Caco-2 (cell line): ENCODE data around the gene GRHL3. TPM values are rescaled to one million over a fixed set of nuclear protein-coding genes. Genes with fewer than 3 reads are reported as not detected.
"Not testable (repeated sequence)": the region's sequence is repeated elsewhere in the genome, so short reads cannot be mapped to it uniquely, and the experiment has no call there.

ENCODE experiments used
- BruUV-seq: library from RNA; stranded (reverse); fragments of 400-500 nt; replicated peaks from 2 replicates; lab custom pipeline; 2021; lab: Mats Ljungman, UMichigan
- CTCF ChIA-PET: fragments of 300-600 bp; sonication (Branson Sonifier 250); formaldehyde crosslinking; loops from one replicate; lab custom pipeline; 2022; ENCODE audit warnings: antibody characterized with exemption; lab: Charles Lee
- POLR2A ChIA-PET: fragments of 300-600 bp; sonication (Branson Sonifier 250); formaldehyde crosslinking; loops from one replicate; lab custom pipeline; 2022; ENCODE audit warnings: antibody characterized with exemption; lab: Charles Lee
- DNase-seq, 2 experiments: peaks; one replicate each; pipeline versions ENCODE4 v3.0.0 to v3.0.0-alpha.2; 2020 to 2022
- H3K27me3 ChIP-seq: replicated peaks from 2 replicates; pipeline ENCODE4 v1.6.0; 2011; ENCODE audit warnings: low read length; ENCODE audit not compliant: control insufficient read depth, insufficient read depth
- H3K36me3 ChIP-seq: 2 replicates; pipeline ENCODE4 v1.5.1; 2011; ENCODE audit warnings: low read length; ENCODE audit not compliant: control insufficient read depth, insufficient read depth
- H3K4me1 ChIP-seq: fragments of 250-450 bp; sonication (Bioruptor Pico); 2 replicates; pipeline ENCODE4 v1.5.1; 2020; ENCODE audit warnings: mild to moderate bottlenecking
- H3K4me3 ChIP-seq: 2 replicates; pipeline ENCODE4 v1.5.1; 2011; ENCODE audit warnings: low read depth, mild to moderate bottlenecking, control low read depth, low read length
- H3K9me3 ChIP-seq: fragments of 250-450 bp; sonication (Bioruptor Pico); 2 replicates; pipeline ENCODE4 v1.5.1; 2020; ENCODE audit warnings: mild to moderate bottlenecking, moderate library complexity
- H3K27ac Mint-ChIP-seq: one replicate; pipeline ENCODE4 v1.8.0; 2022; ENCODE audit warnings: mixed read lengths; ENCODE audit not compliant: unreplicated experiment
- H3K27me3 Mint-ChIP-seq: one replicate; pipeline ENCODE4 v1.8.0; 2022; ENCODE audit warnings: mixed read lengths; ENCODE audit not compliant: insufficient read depth, unreplicated experiment
- H3K36me3 Mint-ChIP-seq: one replicate; pipeline ENCODE4 v1.8.0; 2022; ENCODE audit warnings: mild to moderate bottlenecking, mixed read lengths; ENCODE audit not compliant: insufficient read depth, unreplicated experiment
- H3K4me1 Mint-ChIP-seq: one replicate; pipeline ENCODE4 v1.8.0; 2022; ENCODE audit warnings: low read depth, mixed read lengths; ENCODE audit not compliant: unreplicated experiment
- H3K4me3 Mint-ChIP-seq: one replicate; pipeline ENCODE4 v1.8.0; 2022; ENCODE audit warnings: mild to moderate bottlenecking, moderate library complexity, mixed read lengths; ENCODE audit not compliant: unreplicated experiment
- H3K9me3 Mint-ChIP-seq: one replicate; pipeline ENCODE4 v1.8.0; 2022; ENCODE audit warnings: mixed read lengths; ENCODE audit not compliant: unreplicated experiment
- CTCF ChIP-seq, 2 experiments: fragments of 200-600 bp in 1 of 2; IDR thresholded peaks; 1 replicate in 1 of 2; 2 replicates in 1 of 2; pipeline versions ENCODE4 v1.5.1 to v1.8.0; 2011 to 2022; ENCODE audit warnings: antibody characterized with exemption in 1 of 2, control low read depth in 1 of 2, inconsistent platforms in 1 of 2, low read depth in 1 of 2, low read length in 1 of 2, mild to moderate bottlenecking in 1 of 2, moderate library complexity in 1 of 2; ENCODE audit not compliant: insufficient read depth in 1 of 2, severe bottlenecking in 1 of 2, unreplicated experiment in 1 of 2
- intact Hi-C: fragments of 100-400 bp; cut with micrococcal nuclease; formaldehyde crosslinking; loops from one replicate; pipeline ENCODE4 v1.10.0; 2022; ENCODE audit not compliant: unreplicated experiment
- total RNA-seq: library from RNA; stranded (reverse); gene quantifications from 2 replicates; pipeline ENCODE4 v1.2.3, GENCODE V29; 2022

The GRHL3 gene
- total RNA-seq, 1 experiment from 2014 or later, result 2.3 TPM

GRCh38 chr1:24285231-24285630 lies 33.9 kb upstream of the GRHL3 start:
- H3K9me3 Mint-ChIP-seq, result no peaks in the 10 kb centered on the region
- no TSS peak for BruUV-seq

GRCh38 chr1:24286246-24287010 lies 32.7 kb upstream of the GRHL3 start:
- no peaks in the 10 kb centered on the region for H3K4me1 Mint-ChIP-seq
- no TSS peak for BruUV-seq
- Histone ChIP-seq H3K4me1 (no peaks in the 10 kb centered on the region), H3K9me3 (no peaks in the 10 kb centered on the region), H3K4me3 (no peak overlapping the region), H3K27me3 (no peaks in the 10 kb centered on the region), H3K36me3 (no peaks in the 10 kb centered on the region)
- no peaks in the 10 kb centered on the region for H3K27me3 Mint-ChIP-seq
- no peak for DNase-seq
- no peak for TF ChIP-seq CTCF (IDR thresholded peaks at IDR 0.05; ENCODE audit: insufficient read depth in 1 of 2, low read depth in 1 of 2, low read length in 1 of 2, severe bottlenecking in 1 of 2, unreplicated experiment in 1 of 2)
- no peak overlapping the region for H3K4me3 Mint-ChIP-seq
- H3K9me3 Mint-ChIP-seq, result no peaks in the 10 kb centered on the region
- H3K27ac Mint-ChIP-seq, result no peak overlapping the region
- POLR2A ChIA-PET, result no interaction called here
- CTCF ChIA-PET, result no interaction called here
- intact Hi-C loops, result no loop called here
- no peaks in the 10 kb centered on the region for H3K36me3 Mint-ChIP-seq

More at GRCh38 chr1:24285231-24285630, 33.9 kb upstream of the GRHL3 start:
- Mint-ChIP-seq H3K4me3 (no peak overlapping the region), H3K27me3 (no peaks in the 10 kb centered on the region), H3K36me3 (no peaks in the 10 kb centered on the region), H3K27ac (no peak overlapping the region), H3K4me1 (no peaks in the 10 kb centered on the region)
- Histone ChIP-seq H3K36me3 (no peaks in the 10 kb centered on the region), H3K4me3 (no peak overlapping the region), H3K4me1 (no peaks in the 10 kb centered on the region), H3K9me3 (no peaks in the 10 kb centered on the region), H3K27me3 (no peaks in the 10 kb centered on the region)
- ChIA-PET CTCF (no interaction called here), POLR2A (no interaction called here)
- intact Hi-C loops, result no loop called here
- DNase-seq, result no peak
- no peak for TF ChIP-seq CTCF (IDR thresholded peaks at IDR 0.05; ENCODE audit: insufficient read depth in 1 of 2, low read depth in 1 of 2, low read length in 1 of 2, severe bottlenecking in 1 of 2, unreplicated experiment in 1 of 2)

GRCh38 chr1:24287779-24288178 lies 31.4 kb upstream of the GRHL3 start:
- H3K9me3 Mint-ChIP-seq, H3K9me3 ChIP-seq, H3K36me3 ChIP-seq, H3K36me3 Mint-ChIP-seq, H3K27me3 ChIP-seq, BruUV-seq, H3K4me1 Mint-ChIP-seq, H3K4me3 Mint-ChIP-seq, H3K4me1 ChIP-seq, H3K4me3 ChIP-seq, DNase-seq, POLR2A ChIA-PET, H3K27ac Mint-ChIP-seq, CTCF ChIA-PET, H3K27me3 Mint-ChIP-seq, intact Hi-C loops: not testable (repeated sequence)
